Esophagus squamous epithelium (tissue), 4 donors: ENCODE measurements around the gene HMG20A.

Experiments used
- CTCF ChIP-seq, 6 experiments: fragments of 450-650 bp in 4 of 6; fragments of 200-600 bp in 2 of 6; sonication (generic) in 2 of 6; IDR thresholded peaks; one replicate each; pipeline ENCODE4 v1.5.1; 2016 to 2019; ENCODE audit warnings: antibody characterized with exemption in 6 of 6, mild to moderate bottlenecking in 4 of 6, moderate library complexity in 4 of 6
- POLR2A ChIP-seq, 4 donors: fragments of 450-650 bp; IDR thresholded peaks; one replicate each; pipeline ENCODE4 v1.6.1; 2017; ENCODE audit warnings: antibody characterized with exemption in 4 of 4, mild to moderate bottlenecking in 4 of 4, moderate library complexity in 3 of 4

GRCh38 chr15:77456746-77457145 lies 36.1 kb downstream of the HMG20A start:
- TF ChIP-seq POLR2A (IDR thresholded peaks at IDR 0.05) (no peak), CTCF (IDR thresholded peaks at IDR 0.05) (no peak)
